Neural cell (in vitro differentiated cells): ENCODE measurements around the gene WDR11. TPM values are rescaled to one million over a fixed set of nuclear protein-coding genes. Genes with fewer than 3 reads are reported as not detected.

Experiments
- H2AFZ ChIP-seq: fragments of 200-600, 300-800 bp; sonication (generic), shearing (Covaris generic); 2 replicates; pipeline ENCODE4 v1.6.0; 2014; ENCODE audit warnings: low read depth, mild to moderate bottlenecking, antibody characterized with exemption, low read length, moderate library complexity
- H3F3A ChIP-seq: fragments of 200-600 bp; shearing (Covaris generic); 2 replicates; pipeline ENCODE4 v1.6.1; 2016; ENCODE audit warnings: mild to moderate bottlenecking, moderate library complexity, mixed read lengths, antibody characterized with exemption, low read length; ENCODE audit not compliant: insufficient read depth, poor library complexity, severe bottlenecking
- H3K27ac ChIP-seq: fragments of 200-600, 300-800 bp; sonication (generic), shearing (Covaris generic); 2 replicates; pipeline ENCODE4 v1.5.1; 2014; ENCODE audit warnings: mild to moderate bottlenecking, low read length, moderate library complexity
- H3K27me3 ChIP-seq: fragments of 300-800, 200-600 bp; sonication (generic), shearing (Covaris generic); 2 replicates; pipeline ENCODE4 v1.6.0; 2014; ENCODE audit warnings: mild to moderate bottlenecking, low read depth, low read length, moderate library complexity; ENCODE audit not compliant: insufficient read depth
- H3K36me3 ChIP-seq: fragments of 300-800, 200-600 bp; sonication (generic), shearing (Covaris generic); 2 replicates; pipeline ENCODE4 v1.5.1; 2014; ENCODE audit warnings: mild to moderate bottlenecking, antibody characterized with exemption, low read length, moderate library complexity; ENCODE audit not compliant: insufficient read depth
- H3K4me2 ChIP-seq: fragments of 300-800, 200-600 bp; sonication (generic), shearing (Covaris generic); 2 replicates; pipeline ENCODE4 v1.6.0; 2014; ENCODE audit warnings: mild to moderate bottlenecking, low read length
- H3K4me3 ChIP-seq: fragments of 300-800, 200-600 bp; sonication (generic), shearing (Covaris generic); 2 replicates; pipeline ENCODE4 v1.5.1; 2014; ENCODE audit warnings: mild to moderate bottlenecking, low read length, moderate library complexity
- H3K79me2 ChIP-seq: fragments of 200-600 bp; shearing (Covaris generic); replicated peaks from 2 replicates; pipeline ENCODE4 v1.6.0; 2014; ENCODE audit warnings: mild to moderate bottlenecking, low read length, moderate library complexity; ENCODE audit not compliant: insufficient read depth
- H3K9ac ChIP-seq: fragments of 300-800, 200-600 bp; sonication (generic), shearing (Covaris generic); 2 replicates; pipeline ENCODE4 v1.6.1; 2016; ENCODE audit warnings: mild to moderate bottlenecking, low read length, mixed read lengths
- H3K9me2 ChIP-seq: fragments of 200-600 bp; shearing (Covaris generic); 2 replicates; pipeline ENCODE4 v1.6.1; 2016; ENCODE audit warnings: mild to moderate bottlenecking, low read length, mixed read lengths; ENCODE audit not compliant: insufficient read depth
- H3K9me3 ChIP-seq: fragments of 200-600, 300-800 bp; sonication (generic), shearing (Covaris generic); 2 replicates; pipeline ENCODE4 v1.6.1; 2016; ENCODE audit warnings: mild to moderate bottlenecking, mixed run types, low read length, moderate library complexity, mixed read lengths
- H4K20me1 ChIP-seq: fragments of 200-600 bp; shearing (Covaris generic); 2 replicates; pipeline ENCODE4 v1.6.1; 2016; ENCODE audit warnings: mild to moderate bottlenecking, mixed run types; ENCODE audit not compliant: insufficient read depth
- CTCF ChIP-seq: fragments of 450-650 bp; IDR thresholded peaks from 2 replicates; pipeline ENCODE4 v1.5.1; 2014; ENCODE audit warnings: antibody characterized with exemption, mild to moderate bottlenecking, moderate library complexity; ENCODE audit not compliant: poor library complexity, severe bottlenecking
- EP300 ChIP-seq: fragments of 450-650 bp; conservative IDR thresholded peaks from 2 replicates; pipeline ENCODE4 v1.6.1; 2014; ENCODE audit warnings: antibody characterized with exemption, mild to moderate bottlenecking, moderate library complexity; ENCODE audit not compliant: poor library complexity, severe bottlenecking
- EZH2 ChIP-seq: fragments of 200-600, 300-800 bp; shearing (Covaris generic), sonication (generic); IDR thresholded peaks from 2 replicates; pipeline ENCODE4 v1.6.1; 2014; ENCODE audit warnings: antibody characterized with exemption, low read length, borderline replicate concordance, mild to moderate bottlenecking; ENCODE audit not compliant: insufficient read depth, poor library complexity, severe bottlenecking
- MXI1 ChIP-seq: fragments of 450-650 bp; conservative IDR thresholded peaks from 2 replicates; pipeline ENCODE4 v1.6.1; 2014; ENCODE audit warnings: antibody characterized with exemption, mild to moderate bottlenecking; ENCODE audit not compliant: poor library complexity, severe bottlenecking
- POLR2AphosphoS5 ChIP-seq: IDR thresholded peaks from 2 replicates; pipeline ENCODE4 v1.6.1; 2012
- RAD21 ChIP-seq: fragments of 450-650 bp; conservative IDR thresholded peaks from 2 replicates; pipeline ENCODE4 v1.6.1; 2014; ENCODE audit warnings: antibody characterized with exemption, mild to moderate bottlenecking, moderate library complexity
- SMC3 ChIP-seq: fragments of 450-650 bp; conservative IDR thresholded peaks from 2 replicates; pipeline ENCODE4 v1.6.1; 2014; ENCODE audit warnings: antibody characterized with exemption, mild to moderate bottlenecking, moderate library complexity; ENCODE audit not compliant: poor library complexity
- TAF1 ChIP-seq: IDR thresholded peaks from 2 replicates; pipeline ENCODE4 v1.6.1; 2012; ENCODE audit warnings: low read depth
- polyA plus RNA-seq: library from polyadenylated mRNA; depleted of rRNA; stranded (reverse); fragments of >200 nt; gene quantifications from 2 replicates; pipeline ENCODE4 v1.2.3, GENCODE V29; 2014
- TF ChIP-seq, protein P1 (sequence below): IDR thresholded peaks from 2 replicates; pipeline ENCODE4 v1.6.1; 2012; ENCODE audit warnings: borderline replicate concordance

WDR11 gene
- polyA plus RNA-seq, 1 donor from 2014 or later, result 160 TPM

GRCh38 chr10:120943542-120943941 lies 92.4 kb downstream of the WDR11 start:
- H3K36me3 ChIP-seq, result no peaks in the 10 kb centered on the region
- no peaks in the 10 kb centered on the region for H3K79me2 ChIP-seq
- H2AFZ ChIP-seq, result no peak overlapping the region
- H4K20me1 ChIP-seq, result no peaks in the 10 kb centered on the region
- no peaks in the 10 kb centered on the region for H3K9me2 ChIP-seq
- no peak overlapping the region for H3K27ac ChIP-seq
- no peaks in the 10 kb centered on the region for H3K27me3 ChIP-seq
- no peak overlapping the region for H3K9ac ChIP-seq
- no peak for TF ChIP-seq SMC3
- TF ChIP-seq POLR2AphosphoS5, result no peak
- no peak for TF ChIP-seq MXI1
- no peak for TF ChIP-seq RAD21
- TF ChIP-seq CTCF, result no peak
- TF ChIP-seq, protein P1, sequence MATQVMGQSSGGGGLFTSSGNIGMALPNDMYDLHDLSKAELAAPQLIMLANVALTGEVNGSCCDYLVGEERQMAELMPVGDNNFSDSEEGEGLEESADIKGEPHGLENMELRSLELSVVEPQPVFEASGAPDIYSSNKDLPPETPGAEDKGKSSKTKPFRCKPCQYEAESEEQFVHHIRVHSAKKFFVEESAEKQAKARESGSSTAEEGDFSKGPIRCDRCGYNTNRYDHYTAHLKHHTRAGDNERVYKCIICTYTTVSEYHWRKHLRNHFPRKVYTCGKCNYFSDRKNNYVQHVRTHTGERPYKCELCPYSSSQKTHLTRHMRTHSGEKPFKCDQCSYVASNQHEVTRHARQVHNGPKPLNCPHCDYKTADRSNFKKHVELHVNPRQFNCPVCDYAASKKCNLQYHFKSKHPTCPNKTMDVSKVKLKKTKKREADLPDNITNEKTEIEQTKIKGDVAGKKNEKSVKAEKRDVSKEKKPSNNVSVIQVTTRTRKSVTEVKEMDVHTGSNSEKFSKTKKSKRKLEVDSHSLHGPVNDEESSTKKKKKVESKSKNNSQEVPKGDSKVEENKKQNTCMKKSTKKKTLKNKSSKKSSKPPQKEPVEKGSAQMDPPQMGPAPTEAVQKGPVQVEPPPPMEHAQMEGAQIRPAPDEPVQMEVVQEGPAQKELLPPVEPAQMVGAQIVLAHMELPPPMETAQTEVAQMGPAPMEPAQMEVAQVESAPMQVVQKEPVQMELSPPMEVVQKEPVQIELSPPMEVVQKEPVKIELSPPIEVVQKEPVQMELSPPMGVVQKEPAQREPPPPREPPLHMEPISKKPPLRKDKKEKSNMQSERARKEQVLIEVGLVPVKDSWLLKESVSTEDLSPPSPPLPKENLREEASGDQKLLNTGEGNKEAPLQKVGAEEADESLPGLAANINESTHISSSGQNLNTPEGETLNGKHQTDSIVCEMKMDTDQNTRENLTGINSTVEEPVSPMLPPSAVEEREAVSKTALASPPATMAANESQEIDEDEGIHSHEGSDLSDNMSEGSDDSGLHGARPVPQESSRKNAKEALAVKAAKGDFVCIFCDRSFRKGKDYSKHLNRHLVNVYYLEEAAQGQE, result no peak
- TF ChIP-seq EZH2, result no peak
- no peak for TF ChIP-seq TAF1
- no peak for TF ChIP-seq EP300
- H3F3A ChIP-seq, result no peaks in the 10 kb centered on the region
- no peak overlapping the region for H3K4me3 ChIP-seq
- H3K9me3 ChIP-seq, result no peaks in the 10 kb centered on the region
- H3K4me2 ChIP-seq, result no peak overlapping the region

GRCh38 chr10:120944586-120945125 lies 93.5 kb downstream of the WDR11 start:
- no peaks in the 10 kb centered on the region for H3K79me2 ChIP-seq
- H4K20me1 ChIP-seq, result no peaks in the 10 kb centered on the region
- peaks cover 8% of the 10 kb centered on the region for H3K27me3 ChIP-seq
- no peak overlapping the region for H2AFZ ChIP-seq
- no peak overlapping the region for H3K9ac ChIP-seq
- H3K36me3 ChIP-seq, result no peaks in the 10 kb centered on the region
- H3K9me3 ChIP-seq, result no peaks in the 10 kb centered on the region
- H3K4me2 ChIP-seq, result no peak overlapping the region
- H3K9me2 ChIP-seq, result no peaks in the 10 kb centered on the region
- no peaks in the 10 kb centered on the region for H3F3A ChIP-seq
- TF ChIP-seq MXI1 (no peak), EZH2 (no peak), EP300 (no peak), SMC3 (no peak), TAF1 (no peak), RAD21 (no peak), POLR2AphosphoS5 (no peak), CTCF (no peak)
- TF ChIP-seq, protein P1, result no peak
- no peak overlapping the region for H3K27ac ChIP-seq
- H3K4me3 ChIP-seq, result no peak overlapping the region
